ENCODE results near the gene ZNF79.
"Not testable (repeated sequence)": the region's sequence is repeated elsewhere in the genome, so short reads cannot be mapped to it uniquely, and the experiment has no call there.

The ZNF79 gene

DNA sequence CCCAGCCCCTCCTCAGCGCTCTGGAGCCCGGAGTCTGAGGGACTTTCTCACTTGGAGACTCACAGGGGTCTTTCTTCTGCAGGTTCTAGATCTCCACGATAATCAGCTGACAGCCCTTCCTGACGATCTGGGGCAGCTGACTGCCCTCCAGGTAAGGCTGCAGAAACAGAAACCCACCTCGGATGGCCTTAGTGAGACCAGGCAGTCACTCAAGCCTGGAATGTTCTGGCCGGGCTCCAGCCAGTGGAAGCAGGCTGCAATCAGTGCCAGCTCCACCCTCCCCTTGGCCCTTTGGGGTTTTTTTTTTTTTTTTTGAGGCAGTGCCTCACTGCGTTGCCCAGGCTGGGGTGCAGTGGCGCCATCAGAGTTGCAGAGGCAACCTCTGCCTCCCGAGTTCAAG lies 34.7 kb downstream of the ZNF79 start:
- no peak for DNase-seq

DNA sequence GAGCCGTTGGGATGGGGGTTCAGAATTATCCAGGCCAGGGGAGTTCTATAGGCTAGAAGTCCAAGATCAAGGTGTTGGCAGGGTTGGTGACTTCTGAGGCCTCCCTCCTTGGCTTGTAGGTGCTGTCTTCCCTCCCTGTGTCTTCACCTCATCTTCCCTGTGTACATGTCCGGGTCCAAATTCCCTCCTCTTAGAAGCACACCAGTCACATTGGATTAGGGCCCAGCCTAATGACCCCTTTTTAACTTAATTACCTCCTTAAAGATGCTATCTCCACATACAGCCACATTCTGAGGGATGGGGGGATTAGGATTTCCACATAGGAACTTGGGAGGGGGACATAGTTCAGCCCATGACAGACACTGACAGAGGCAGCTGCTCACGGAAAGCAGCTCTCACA lies 39.2 kb downstream of the ZNF79 start:
- DNase-seq: no peak

DNA sequence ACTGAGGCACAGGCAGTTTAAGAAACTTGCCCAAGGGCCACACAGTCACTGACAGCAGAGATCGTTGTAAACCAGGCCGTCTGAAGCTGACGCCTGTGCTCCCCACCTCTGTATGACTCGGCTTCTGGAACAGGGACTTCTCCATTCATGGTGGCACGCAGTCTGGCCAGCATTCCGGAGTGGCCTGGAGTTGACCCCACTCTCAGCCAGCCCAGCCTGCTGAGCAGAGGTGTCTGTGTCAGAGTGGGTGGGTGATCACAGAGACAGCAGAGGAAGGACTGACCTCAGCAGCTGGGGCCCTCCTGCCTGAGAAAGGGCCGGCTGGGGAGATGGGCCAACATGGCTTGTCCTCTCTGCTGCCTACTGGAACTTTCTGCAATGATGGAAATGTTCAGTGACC lies 39.7 kb downstream of the ZNF79 start:
- DNase-seq: no peak

DNA sequence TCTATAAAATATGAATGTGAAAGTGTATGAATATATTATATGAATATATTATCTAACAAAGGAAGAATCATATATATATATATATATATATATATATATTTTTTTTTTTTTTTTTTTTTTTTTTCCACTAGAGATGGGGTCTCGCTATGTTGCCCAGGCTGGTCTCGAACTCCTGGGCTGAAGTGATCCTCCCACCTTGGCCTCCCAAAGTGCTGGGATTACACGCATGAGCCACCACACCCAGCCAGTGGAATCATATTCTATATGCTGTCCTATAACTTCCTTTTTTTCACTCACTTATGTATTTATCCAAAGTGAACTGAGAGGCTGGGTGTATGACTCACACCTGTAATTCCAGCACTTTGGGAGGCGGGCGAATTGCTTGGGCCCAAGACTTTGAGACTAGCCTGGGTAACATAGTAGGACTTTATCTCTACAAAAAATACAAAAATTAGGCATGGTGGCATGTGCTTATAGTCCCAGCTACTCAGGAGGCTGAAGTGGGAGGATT lies 42.3 kb downstream of the ZNF79 start:
- DNase-seq: not testable (repeated sequence)

DNA sequence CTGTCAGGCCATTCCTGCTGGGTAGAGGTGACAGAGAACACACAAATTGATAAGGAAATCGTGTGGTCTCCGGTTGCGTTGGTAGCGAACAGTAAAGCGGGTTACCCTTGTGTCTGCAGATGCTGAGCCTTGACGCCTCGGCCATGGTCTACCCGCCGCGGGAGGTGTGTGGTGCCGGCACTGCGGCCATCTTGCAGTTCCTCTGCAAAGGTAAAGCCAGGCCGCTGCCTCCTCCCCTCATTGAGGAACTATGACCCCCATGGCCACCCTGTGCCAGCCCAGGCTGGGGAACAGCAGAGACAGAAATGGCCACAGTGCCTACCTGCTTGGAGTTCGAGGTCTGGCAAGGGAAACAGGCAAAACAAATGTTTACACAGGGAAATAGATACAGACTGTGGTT lies 43.4 kb downstream of the ZNF79 start:
- no peak for DNase-seq

DNA sequence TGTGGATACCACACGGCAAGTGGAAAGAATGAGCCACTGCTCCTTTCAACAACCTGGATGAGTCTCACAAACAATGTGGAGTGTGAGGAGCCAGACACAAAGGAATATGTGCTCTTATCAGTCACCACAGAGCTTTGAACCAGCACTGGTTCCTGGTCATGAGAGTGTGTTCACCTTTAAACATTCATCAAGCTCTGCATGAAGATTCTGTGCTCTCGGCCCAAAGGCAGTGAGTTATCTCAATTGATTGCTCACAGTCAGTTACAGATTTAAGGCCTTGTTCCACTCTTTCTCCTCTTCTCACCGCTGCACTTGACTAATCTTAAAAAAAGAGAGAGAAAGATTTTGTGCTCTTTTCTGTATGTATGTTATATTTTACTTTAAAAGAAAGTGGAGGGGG lies 46.5 kb downstream of the ZNF79 start:
- DNase-seq: no peak

DNA sequence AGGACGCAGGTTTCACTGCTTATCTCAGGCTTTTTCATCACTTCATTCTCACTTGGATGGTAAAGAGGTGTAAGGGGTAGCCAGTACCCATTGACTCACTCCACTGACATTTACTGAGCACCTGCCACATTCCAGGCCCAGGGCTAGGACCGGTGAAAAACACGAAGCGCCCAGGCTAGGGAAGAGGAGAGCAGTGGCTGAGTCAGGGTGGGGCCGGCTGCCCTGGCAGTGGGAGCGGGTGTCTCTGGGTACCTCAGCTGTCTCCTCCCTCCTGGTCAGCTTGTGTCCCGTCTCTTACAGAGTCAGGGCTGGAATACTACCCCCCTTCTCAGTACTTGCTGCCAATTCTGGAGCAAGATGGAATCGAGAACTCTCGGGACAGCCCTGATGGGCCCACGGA lies 49.3 kb downstream of the ZNF79 start:
- DNase-seq: no peak

DNA sequence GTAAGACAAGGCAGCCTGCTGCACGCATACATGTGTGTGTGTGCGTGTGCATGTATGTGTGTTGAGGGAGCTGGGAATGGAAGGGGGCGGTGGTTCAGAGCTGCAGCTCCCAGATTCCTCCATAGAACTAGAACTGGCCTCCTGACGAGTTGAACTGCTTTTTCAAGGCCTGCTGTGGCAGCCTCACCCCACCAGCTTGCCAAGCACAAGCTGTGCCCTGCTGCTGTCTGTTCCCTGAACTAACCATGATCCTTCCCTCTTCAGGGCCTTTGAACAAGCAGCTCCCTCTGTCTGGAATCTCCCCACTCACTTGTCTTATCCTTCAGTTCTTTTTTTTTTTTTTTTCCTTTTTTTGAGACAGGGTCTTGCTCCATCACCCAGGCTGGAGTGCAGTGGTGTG lies 49.8 kb downstream of the ZNF79 start:
- no peak for DNase-seq

DNA sequence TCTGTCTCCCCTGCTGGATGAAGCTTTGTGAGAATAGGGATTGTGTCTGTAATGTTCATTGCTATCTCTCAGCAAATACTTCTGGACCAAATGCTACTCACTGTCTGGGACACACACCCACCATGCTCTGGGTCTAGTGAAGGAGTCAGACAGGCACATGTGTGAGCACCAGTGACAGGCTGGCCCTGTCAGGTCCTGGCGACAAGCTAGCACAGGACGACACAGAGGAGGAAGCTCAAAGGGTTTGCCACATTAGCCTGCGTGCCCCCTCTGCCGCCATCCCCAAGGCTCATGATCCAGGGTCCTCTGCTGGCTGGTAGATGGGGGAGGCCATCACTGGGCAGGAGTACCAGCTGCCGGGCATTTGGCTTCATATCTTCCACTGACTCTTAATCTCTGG lies 50.4 kb downstream of the ZNF79 start:
- no peak for DNase-seq

DNA sequence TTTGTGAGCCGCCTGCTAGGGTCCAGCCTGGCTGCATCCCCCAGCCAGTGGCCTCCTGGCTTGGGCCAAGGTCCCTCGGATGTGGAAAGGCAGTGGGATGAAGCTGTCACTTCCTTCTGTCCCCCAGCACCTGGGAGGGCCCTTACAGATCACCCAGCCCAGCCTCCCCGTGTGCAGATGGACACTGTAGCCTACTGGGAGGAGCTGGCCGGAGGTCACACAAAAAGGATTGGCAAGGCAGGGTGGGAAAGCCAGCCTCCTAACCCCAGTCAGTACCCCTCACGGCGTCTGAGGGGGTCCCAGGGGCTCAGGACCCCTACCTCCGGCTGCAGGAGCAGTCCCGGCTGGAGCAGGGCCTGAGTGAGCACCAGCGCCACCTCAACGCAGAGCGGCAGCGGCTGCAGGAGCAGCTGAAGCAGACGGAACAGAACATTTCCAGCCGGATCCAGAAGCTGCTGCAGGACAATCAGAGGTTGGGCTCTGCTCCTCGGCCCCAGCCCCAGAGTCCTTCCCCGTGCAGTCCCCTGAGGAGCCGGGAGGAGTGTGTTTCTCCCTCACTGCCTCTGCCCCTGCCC lies 55.4 kb downstream of the ZNF79 start:
- no peak for DNase-seq

DNA sequence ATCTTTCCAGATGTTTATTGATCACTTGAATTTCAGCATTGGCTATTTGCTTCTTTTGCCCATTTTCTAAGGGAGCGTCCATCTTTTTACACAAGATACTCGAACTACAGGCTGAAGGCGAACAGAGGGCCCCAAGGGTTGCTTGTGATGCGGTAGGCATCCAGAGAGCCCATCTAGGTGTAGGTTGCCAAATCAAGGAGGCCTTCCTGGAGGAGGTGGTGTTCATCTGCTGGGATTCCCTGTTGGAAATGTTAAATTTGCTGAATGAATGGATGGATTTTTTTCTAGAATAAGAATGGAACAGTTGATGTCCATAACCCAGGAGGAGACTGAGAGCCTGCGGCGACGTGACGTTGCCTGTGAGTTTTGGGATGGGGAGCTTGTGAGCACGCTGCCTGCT lies 58.5 kb downstream of the ZNF79 start:
- DNase-seq: no peak

DNA sequence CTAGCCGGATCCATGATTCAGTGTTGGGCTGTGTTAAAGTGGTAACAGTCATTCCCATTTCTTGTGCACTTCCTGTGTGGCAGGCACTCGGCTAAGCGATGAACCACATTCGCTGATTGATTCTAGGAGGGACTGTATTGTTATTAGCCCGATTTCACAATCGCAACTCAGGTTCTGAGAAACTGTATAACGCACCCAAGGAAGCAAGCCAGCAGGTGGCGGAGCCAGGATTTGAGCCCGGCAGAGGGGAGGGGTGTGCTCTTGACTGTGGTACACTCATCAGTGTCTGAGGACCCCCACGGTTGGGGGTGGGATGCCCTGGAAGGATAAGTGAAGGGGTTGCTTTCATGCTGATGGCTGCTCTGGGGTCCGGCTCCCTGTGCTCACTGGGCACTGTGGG lies 61.8 kb downstream of the ZNF79 start:
- DNase-seq: no peak

DNA sequence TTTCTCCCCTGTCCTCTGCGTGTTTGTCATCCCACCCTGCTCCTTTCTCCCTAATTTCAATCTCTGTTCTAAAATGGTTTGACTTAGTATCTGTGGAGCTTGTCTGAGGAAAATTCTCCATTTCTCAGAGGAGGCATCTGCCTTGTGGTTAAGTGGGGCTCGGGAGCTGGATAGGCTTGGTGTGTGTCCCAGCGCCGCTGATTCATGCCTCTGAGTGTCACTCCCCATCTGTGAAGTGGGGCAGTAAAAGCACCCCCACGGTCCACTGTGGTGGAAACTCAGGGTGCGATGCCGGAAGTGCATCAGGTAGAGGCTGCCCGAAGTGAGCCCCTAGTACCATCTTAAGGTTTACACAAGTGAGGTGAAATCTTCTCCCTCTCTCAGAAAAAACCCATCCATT lies 64.8 kb downstream of the ZNF79 start:
- no peak for DNase-seq

DNA sequence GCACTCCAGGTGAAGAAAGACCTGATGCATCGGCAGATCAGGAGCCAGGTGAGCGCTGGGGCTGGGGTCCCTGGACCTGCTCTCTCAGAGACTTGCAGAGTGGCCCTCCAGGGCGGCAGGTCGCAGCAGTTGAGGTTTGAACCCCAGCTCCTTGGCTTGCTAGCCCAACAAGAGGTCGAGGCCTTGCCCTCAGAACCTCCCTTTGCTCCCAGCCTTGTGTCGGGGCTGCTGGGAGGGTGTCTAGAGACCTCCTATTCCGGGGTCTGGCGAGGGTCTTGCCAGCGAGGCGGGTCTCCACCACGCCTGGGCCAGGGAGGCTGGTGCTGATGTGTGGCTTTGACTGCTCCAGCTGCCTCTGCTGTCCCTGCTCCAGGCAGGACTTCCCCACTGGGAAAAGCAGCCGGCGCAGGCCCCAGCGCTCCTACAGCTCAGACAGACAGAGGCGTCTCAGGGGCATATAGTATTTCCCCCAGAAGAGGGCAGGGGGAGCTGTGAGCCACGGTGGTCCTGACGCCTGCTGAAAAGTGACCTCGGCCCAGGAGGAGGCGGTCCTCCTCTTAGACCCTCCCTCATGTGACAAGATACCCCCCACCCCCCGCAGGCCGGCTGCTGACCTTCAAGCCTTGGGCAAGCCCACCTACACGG lies 65.4 kb downstream of the ZNF79 start:
- no peak for DNase-seq

DNA sequence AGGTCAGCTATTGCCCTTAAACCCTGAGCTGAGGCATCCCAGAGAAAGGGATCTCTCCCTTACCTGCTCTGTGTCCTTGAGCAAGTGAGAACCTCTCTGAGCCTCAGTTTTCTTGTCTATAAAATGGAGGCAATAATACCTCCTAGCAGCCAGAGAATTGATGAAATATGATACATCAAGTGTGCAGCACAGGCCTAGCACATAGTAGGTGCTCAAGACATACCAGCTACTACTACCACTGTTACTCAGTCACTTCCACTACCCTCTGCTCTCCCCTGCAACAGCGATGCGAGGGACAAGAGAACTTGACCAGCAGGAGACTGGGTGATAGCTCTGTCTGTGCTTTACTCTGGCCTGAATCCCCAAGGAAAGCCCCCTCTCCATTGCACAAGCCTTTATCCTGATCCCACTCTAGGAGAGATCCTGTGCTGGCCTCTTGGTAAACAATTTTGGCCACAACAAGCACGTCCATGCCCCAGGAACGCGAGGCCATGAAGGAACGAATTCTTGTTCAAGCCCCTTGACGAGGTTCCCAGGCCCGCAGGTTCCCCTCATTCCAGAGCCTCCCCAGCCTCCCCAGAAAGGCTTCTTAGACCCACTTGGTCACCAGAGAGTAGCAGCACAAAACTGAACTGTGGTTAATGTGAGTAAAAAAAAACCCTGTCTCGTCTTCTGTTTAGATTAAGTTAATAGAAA lies 66.5 kb downstream of the ZNF79 start:
- no peak for DNase-seq

DNA sequence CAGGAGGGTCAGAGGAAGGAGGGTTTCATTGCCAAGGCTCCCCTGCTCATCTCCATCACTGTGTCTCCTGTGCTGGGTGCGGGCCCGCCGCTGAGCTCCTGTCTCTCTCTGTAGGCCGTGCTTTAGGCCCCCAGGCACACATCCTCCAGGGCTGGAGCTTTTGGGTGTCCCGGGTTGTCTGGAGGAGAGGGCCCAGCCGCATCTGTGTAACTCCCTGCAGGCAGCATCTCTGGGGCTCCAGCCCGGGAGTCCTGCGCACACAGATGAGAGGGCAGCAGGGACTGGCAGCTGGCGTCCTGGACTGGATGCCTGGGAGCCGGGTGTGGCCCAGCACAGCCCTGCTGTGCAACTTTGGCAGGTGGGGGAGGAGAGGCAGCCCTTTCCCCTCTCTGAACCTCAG lies 67.3 kb downstream of the ZNF79 start:
- DNase-seq: no peak

DNA sequence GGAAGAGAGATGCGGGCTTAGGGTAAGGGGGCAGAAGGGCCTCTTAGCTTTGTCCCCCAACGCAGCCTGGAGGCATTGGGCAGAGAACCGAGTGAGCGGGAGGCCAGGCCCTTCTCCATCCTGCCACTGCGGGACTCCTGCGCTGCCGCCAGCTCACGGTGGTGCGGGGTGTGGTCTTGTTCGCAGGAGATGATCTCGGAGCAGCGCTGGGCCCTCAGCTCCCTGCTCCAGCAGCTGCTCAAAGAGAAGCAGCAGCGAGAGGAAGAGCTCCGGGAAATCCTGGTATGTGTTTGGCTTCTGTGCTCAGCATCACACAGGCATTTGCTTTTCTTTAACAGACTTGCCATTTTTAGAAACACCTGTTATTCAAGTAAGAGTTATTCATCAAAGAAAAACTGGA lies 68.4 kb downstream of the ZNF79 start:
- DNase-seq: no peak

DNA sequence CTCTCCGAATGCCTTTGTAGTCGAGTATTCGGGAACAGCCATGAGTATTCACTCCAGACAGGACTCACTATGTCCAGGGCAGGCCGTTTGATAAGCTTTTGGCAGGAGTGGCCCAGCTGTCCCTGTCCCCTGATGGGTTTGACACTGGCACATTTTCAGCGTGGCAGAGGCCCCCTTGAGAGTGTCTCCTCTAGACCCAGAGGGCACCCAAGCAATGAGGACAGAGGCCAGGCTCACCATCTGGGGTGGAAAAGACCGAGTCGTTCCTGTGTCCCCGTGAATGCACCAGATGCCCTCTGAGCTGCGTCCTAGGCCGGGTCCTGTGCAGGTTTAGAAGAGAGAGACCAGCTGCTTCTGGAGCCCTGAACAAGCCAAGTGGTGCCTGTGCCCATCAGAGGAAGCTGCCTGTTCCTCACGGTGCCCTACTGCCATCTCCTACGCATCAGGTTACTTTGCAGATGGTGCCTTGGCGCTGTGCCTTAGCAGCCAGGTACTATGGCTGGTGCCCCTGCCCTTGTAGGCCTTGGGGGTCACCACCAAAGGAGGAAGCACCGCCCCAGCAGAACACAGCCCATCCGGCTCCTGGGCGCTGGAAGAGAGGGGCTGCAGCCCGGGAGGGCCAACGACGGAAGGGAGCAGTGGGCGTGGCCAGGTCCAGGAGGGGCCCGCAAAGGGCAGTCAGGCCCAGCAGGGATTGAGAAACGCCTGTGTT lies 69.6 kb downstream of the ZNF79 start:
- no peak for DNase-seq

DNA sequence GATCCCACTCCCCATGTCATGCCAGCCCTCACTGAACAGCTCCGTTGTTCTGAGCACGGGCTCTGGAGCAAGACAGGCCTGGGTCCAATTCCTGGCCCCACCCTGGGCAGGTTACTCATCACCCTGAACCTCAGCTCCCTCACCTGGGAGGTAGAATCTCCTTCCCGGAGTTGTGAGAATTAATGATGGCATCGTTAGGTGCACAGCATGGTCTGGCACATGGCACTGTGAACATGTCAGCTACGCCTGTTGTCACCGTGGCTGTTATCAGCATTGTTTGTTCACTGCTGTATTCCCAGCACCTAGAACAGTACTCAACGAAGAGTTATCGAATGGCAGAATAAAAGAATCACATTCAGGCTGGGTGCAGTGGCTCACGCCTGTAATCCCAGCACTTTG lies 70.1 kb downstream of the ZNF79 start:
- no peak for DNase-seq
